DOHH2 (cell line): ENCODE data around the gene UBTD1.

ENCODE experiments used
- H3F3A ChIP-seq: fragments of 200-600 bp; sonication (generic), shearing (Covaris generic); 2 replicates; pipeline ENCODE4 v1.6.0; 2016; ENCODE audit warnings: antibody characterized with exemption, mild to moderate bottlenecking; ENCODE audit not compliant: control insufficient read depth, insufficient read depth
- H3K27ac ChIP-seq: fragments of 200-600 bp; sonication (generic); 2 replicates; pipeline ENCODE4 v1.5.1; 2014; ENCODE audit warnings: low read depth, mild to moderate bottlenecking, low read length, moderate library complexity
- H3K27me3 ChIP-seq: fragments of 200-600 bp; sonication (generic); 2 replicates; pipeline ENCODE4 v1.6.1; 2014; ENCODE audit warnings: mild to moderate bottlenecking, low read length, mixed read lengths; ENCODE audit not compliant: control insufficient read depth
- H3K36me3 ChIP-seq: fragments of 200-600 bp; sonication (generic); 2 replicates; pipeline ENCODE4 v1.6.1; 2014; ENCODE audit warnings: mild to moderate bottlenecking, low read length, moderate library complexity, mixed read lengths; ENCODE audit not compliant: control insufficient read depth
- H3K4me1 ChIP-seq: fragments of 200-600 bp; sonication (generic); 2 replicates; pipeline ENCODE4 v1.6.1; 2014; ENCODE audit warnings: mild to moderate bottlenecking, low read length, mixed read lengths; ENCODE audit not compliant: control insufficient read depth
- H3K4me2 ChIP-seq: fragments of 200-600 bp; sonication (generic); 2 replicates; pipeline ENCODE4 v1.6.0; 2014; ENCODE audit warnings: mild to moderate bottlenecking, low read length, moderate library complexity
- H3K4me3 ChIP-seq: fragments of 200-600 bp; sonication (generic); 2 replicates; pipeline ENCODE4 v1.5.1; 2014; ENCODE audit warnings: mild to moderate bottlenecking, low read length, mixed read lengths
- H3K79me2 ChIP-seq: fragments of 200-600 bp; sonication (generic); 2 replicates; pipeline ENCODE4 v1.6.1; 2014; ENCODE audit warnings: mild to moderate bottlenecking, low read length, mixed read lengths; ENCODE audit not compliant: control insufficient read depth
- H3K9me2 ChIP-seq: fragments of 200-600 bp; sonication (generic); replicated peaks from 2 replicates; pipeline ENCODE4 v1.6.1; 2014; ENCODE audit warnings: mild to moderate bottlenecking, low read length, mixed read lengths; ENCODE audit not compliant: control insufficient read depth
- H3K9me3 ChIP-seq: fragments of 200-600 bp; sonication (generic); 2 replicates; pipeline ENCODE4 v1.6.1; 2014; ENCODE audit warnings: antibody characterized with exemption, low read length, mixed read lengths; ENCODE audit not compliant: control insufficient read depth, insufficient read depth
- H4K20me1 ChIP-seq: fragments of 200-600 bp; sonication (generic); 2 replicates; pipeline ENCODE4 v1.6.0; 2014; ENCODE audit warnings: low read depth, mild to moderate bottlenecking, antibody characterized with exemption, low read length, moderate library complexity; ENCODE audit not compliant: control insufficient read depth, insufficient read depth
- EZH2phosphoT487 ChIP-seq: fragments of 200-600 bp; sonication (generic); IDR thresholded peaks from 2 replicates; pipeline ENCODE4 v1.6.1; 2017; ENCODE audit warnings: borderline replicate concordance, mild to moderate bottlenecking, antibody characterized with exemption, low read length, moderate library complexity, mixed read lengths
- TF ChIP-seq, protein P1 (sequence below): fragments of 200-600 bp; sonication (generic); IDR thresholded peaks from one replicate; pipeline ENCODE4 v1.5.1; 2014; ENCODE audit warnings: antibody characterized with exemption, mild to moderate bottlenecking, low read depth, low read length; ENCODE audit not compliant: poor library complexity, severe bottlenecking

UBTD1 gene

GRCh38 chr10:97508342-97508741, 9.6 kb downstream of the UBTD1 start:
- no peak overlapping the region for H3K4me3 ChIP-seq
- no peak overlapping the region for H3K27ac ChIP-seq
- H3K4me2 ChIP-seq: no peak overlapping the region
- no peaks in the 10 kb centered on the region for H3K79me2 ChIP-seq
- no peak for TF ChIP-seq EZH2phosphoT487
- TF ChIP-seq, protein P1, sequence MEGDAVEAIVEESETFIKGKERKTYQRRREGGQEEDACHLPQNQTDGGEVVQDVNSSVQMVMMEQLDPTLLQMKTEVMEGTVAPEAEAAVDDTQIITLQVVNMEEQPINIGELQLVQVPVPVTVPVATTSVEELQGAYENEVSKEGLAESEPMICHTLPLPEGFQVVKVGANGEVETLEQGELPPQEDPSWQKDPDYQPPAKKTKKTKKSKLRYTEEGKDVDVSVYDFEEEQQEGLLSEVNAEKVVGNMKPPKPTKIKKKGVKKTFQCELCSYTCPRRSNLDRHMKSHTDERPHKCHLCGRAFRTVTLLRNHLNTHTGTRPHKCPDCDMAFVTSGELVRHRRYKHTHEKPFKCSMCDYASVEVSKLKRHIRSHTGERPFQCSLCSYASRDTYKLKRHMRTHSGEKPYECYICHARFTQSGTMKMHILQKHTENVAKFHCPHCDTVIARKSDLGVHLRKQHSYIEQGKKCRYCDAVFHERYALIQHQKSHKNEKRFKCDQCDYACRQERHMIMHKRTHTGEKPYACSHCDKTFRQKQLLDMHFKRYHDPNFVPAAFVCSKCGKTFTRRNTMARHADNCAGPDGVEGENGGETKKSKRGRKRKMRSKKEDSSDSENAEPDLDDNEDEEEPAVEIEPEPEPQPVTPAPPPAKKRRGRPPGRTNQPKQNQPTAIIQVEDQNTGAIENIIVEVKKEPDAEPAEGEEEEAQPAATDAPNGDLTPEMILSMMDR: no peak
- H3K36me3 ChIP-seq: no peaks in the 10 kb centered on the region
- no peaks in the 10 kb centered on the region for H3K4me1 ChIP-seq
- no peaks in the 10 kb centered on the region for H4K20me1 ChIP-seq
- H3K9me3 ChIP-seq: no peaks in the 10 kb centered on the region
- no peaks in the 10 kb centered on the region for H3K9me2 ChIP-seq
- H3K27me3 ChIP-seq: peaks cover 24% of the 10 kb centered on the region
- H3F3A ChIP-seq: no peaks in the 10 kb centered on the region

- no peaks in the 10 kb centered on the region for H3K36me3 ChIP-seq
- no peaks in the 10 kb centered on the region for H4K20me1 ChIP-seq
- no peak for TF ChIP-seq EZH2phosphoT487
- TF ChIP-seq, protein P1: no peak
- no peaks in the 10 kb centered on the region for H3F3A ChIP-seq
- H3K9me2 ChIP-seq: no peaks in the 10 kb centered on the region
- no peak overlapping the region for H3K4me3 ChIP-seq
- no peak overlapping the region for H3K4me2 ChIP-seq
- H3K9me3 ChIP-seq: no peaks in the 10 kb centered on the region
- no peaks in the 10 kb centered on the region for H3K79me2 ChIP-seq
- no peak overlapping the region for H3K27ac ChIP-seq
- no peaks in the 10 kb centered on the region for H3K4me1 ChIP-seq
- H3K27me3 ChIP-seq: peaks cover 18% of the 10 kb centered on the region
These were observed 10.5 kb downstream of the UBTD1 start for GRCh38 chr10:97509120-97509680.

GRCh38 chr10:97510686-97511085, 12.0 kb downstream of the UBTD1 start:
- Histone ChIP-seq H3K36me3 (no peaks in the 10 kb centered on the region), H3K79me2 (no peaks in the 10 kb centered on the region), H3K4me3 (no peak overlapping the region), H4K20me1 (no peaks in the 10 kb centered on the region), H3K9me3 (no peaks in the 10 kb centered on the region), H3K4me1 (no peaks in the 10 kb centered on the region), H3K27me3 (peaks cover 16% of the 10 kb centered on the region), H3K27ac (no peak overlapping the region), H3K9me2 (no peaks in the 10 kb centered on the region), H3K4me2 (no peak overlapping the region), H3F3A (no peaks in the 10 kb centered on the region)
- TF ChIP-seq, protein P1: no peak
- no peak for TF ChIP-seq EZH2phosphoT487
